ENCODE results near the gene NBPF1.
"Not testable (repeated sequence)": the region's sequence is repeated elsewhere in the genome, so short reads cannot be mapped to it uniquely, and the experiment has no call there.

The NBPF1 gene

DNA sequence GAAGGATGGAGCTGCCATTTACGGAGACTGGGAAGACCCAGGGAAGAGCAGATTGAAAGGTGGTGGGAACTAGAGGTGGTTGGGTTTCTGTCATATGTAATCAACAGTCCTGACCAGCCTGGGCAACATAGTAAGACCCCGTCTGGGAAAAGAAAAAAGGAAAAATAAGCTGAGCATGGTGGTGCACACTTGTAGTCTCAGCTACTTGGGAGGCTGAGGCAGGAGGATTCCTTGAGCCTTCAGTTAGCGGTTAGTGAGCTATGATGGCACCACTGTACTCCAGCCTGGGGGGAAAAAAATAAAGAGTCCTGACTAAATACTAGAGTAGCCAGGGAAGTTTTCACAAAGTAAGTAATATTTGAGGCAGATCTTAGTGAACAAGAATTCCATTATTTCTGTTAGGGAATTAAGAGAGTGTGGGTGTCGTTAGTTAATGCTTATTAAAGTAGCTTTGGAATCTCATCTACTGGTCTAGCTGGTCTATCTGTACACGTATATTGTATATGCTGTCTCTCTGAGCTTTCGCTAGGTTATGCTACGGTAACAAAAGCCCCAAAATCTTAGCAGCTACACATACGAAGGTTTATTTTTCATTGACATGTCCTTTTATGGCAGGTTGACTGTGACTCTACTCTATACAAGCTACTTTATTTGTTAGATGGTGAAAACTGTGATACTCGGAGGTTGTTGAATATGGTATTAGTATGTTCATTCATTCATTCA is 4.4 kb downstream of the NBPF1 start:
- DNase-seq (ENCODE audit: insufficient read length, low spot score), result no peak
- no peak for FAIRE-seq

DNA sequence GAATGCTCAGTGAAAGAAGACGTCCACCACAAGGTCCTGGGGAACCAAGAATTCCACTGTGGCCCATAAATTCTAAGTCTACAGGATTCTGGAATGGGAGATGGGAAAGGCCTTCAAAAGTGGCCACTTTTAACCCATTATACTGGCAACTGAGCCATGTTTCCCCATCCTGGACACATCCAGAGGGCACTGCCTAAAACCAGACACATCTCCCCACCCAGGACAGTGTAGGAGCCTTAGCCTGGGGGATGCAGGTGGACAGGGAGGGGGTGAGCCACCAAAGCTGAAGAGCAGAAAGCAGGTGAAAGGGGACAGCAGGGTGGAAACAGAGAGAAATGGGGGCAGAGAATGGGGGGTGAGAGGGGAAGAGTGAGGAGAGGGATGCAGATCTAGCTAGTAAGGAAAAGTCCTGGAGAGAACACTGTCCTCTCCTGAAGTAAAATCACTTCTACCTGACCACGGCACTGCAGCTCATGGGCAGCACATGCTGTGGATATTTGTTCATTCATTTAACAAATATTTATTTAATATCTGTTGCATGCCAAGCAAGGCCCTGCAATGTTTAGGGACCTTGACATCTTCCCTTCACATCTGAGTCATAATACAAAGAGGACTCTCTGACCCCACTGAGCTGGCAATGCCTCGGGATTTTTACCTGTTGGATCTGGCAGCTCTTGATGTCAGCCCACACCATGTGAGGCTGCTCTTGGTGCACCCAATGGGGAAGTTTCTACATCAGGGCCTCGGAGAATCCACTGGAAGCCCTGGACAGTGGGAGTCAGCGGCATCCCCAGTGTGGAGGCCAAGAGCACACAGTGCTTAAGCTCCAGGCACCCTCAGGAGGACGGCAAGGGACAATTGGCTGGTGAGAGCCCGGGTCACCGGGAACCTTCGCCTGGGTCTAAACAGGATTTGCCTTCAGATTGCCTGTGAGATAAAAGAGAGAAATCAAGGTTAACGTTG is 5.2 kb downstream of the NBPF1 start:
- FAIRE-seq; DNase-seq (ENCODE audit: insufficient read length, low spot score): not testable (repeated sequence)

DNA sequence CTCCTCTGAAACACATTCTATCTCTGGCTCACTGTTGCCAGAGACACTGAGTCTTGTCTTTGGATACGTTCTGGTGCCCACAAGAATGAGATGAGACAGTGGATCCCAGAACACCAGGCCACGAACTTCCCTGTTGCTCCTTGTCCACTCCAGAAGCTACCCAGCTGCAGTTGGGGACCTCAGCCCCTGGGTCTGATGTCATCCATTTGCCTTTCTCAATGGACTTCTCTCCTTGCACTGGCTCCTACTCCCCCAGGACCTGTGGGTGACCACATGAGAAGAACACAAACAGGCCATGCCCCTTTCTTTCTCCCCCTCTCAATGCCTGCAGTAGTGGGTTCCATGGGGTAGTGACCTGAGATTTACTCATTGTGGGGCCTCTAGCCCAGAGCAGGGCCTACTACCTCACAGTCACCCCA is 5.9 kb downstream of the NBPF1 start:
- FAIRE-seq (no peak), DNase-seq (ENCODE audit: insufficient read length, low spot score) (no peak)

DNA sequence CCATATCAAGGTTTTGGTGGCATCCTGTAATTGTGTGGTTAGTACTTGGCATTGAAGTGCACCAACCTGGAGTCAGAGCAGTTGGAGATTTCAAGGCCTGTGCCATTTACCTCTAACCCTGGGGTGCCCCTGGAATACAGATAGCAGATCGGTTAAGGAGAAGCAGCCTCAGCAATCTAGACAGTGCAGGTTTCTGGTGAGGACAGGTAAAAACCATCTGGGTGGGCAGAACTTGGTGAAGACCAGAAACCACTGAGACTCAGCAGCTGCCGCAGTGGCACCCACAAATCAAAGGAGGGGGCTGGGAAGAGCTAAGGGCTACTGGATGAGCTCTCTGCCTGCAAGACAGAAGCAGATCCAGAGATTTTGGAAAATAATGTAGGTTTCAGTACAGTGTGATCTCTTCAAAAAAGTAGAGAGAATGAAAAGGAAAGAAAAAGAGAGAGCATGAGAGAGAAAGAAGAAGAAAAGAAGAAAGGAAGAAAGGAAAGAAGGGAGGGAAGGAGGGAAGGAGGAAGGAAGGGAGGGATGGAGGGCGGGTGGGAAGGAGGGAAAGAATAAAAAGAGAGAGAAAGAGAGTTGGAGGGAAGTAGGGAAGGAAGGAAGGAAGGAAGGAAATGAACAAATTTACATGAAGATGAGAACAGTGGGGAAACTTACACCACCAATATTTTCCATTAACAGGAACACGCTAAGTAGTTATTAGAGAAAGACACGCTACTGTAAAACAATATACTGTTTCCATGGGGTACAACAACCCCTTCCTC is 6.5 kb downstream of the NBPF1 start:
- DNase-seq (ENCODE audit: insufficient read length, low spot score); FAIRE-seq: not testable (repeated sequence)

DNA sequence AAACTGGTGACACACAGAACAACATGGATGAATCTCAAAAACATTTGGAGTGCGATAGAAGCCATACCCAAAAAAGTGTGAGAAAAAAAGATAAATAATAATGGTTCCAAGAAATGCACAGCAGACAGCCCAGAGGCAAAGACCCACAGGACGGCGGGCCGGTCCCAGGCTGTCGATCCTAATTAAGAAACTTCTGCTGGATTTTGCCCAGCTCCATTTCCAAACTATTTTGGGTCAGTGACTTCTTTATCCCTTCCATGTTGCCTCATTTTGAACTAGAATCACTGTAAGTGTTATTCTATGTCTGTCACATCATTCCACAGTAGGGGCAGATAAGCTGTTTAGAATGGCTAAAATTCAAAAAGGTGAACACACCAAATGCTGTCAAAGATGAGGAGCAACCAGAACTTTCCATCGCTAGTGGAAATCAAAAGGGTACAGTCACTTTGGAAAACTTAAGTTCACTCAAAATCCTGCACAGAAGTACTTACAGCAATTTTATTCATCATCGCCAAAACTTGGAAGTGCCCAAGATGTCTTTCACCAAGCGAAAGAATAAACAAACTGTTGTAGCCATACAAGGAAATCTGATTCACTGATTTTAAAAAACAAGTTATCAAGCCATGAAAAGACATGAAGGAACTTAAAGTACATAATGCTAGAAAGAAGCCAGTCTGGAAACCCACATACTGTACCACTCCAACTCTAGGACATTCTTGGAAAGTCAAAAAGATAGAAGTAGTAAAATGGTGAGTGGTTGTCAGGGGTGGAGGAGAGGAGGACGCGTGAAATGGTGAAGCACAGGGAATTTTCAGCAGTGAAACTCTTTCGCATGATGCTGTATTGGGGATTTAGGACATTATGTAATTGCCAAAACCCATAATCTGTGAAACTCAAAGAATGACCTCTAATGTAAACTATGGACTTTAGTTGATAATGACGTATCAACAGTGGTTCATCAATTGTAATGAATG is 7.5 kb downstream of the NBPF1 start:
- FAIRE-seq (no peak), DNase-seq (ENCODE audit: insufficient read length, low spot score) (no peak)

DNA sequence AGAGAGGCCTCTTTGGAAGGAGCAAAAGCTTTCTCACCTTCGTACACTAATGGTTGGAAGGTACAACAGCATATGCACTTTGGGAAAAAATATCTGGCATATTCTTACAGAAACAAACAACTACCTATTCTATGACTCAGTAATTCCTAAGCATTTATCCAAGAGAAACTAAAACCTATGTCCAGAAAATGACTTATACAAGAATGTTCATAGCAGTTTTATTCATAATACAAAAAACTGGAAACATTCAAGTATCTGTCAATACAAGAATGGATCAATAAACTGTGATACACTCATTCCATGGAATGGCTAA is 8.2 kb downstream of the NBPF1 start:
- DNase-seq (ENCODE audit: insufficient read length, low spot score) (no peak), FAIRE-seq (no peak)

DNA sequence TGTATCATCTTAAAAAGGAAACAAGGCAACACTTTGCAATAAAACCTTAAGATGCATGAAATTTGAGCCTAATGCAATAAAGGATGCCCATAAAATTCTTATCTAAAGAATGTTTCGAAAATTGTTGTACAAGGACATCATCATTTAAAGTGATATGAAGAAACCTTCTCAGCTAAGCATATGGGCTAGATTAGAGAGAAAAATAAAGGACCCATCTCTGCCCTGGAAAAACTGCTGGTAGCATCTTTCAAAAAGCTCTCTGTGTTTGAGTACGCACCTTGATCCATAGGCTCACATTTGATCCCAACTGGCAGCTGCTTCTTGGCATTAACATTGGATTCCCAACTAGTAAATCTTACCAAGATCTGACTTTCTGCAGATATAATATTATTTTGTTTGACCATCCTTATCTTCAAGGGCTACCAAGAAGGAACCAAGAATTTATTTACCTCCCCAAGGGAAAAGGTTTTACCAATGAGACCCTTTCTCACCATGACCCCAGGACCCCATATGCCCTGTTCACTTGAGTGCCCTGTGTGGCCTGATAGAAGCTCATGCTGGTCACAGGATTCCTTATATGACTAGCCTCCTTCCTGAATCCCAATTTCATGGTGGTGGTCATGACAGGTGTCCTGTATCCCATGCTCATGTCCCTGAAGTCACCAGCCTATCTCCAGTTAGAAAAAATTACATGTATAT is 8.7 kb downstream of the NBPF1 start:
- FAIRE-seq, result not testable (repeated sequence)

DNA sequence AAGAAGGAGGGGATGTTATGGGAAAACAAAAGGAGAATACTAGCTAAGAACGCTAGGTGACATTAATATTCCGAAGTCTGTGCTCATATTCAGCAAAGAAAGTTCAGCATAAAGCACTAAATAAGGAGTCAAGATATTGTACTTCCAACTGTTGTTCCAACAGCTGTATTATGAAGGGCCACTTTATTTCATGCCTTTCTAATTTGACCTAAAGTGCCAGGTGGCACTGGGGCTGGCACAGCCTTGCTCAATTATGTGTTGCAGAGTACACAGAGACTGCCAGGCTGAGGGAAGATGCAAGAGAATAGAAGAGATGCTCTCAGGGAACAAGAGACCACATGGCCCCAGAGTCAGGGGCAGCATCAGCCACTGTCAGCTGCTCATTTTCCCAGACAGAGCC is 9.7 kb downstream of the NBPF1 start:
- FAIRE-seq; DNase-seq (ENCODE audit: insufficient read length, low spot score): not testable (repeated sequence)

More for the DNA sequence above, 8.7 kb downstream of the NBPF1 start:
- not testable (repeated sequence) for DNase-seq (ENCODE audit: insufficient read length, low spot score)

DNA sequence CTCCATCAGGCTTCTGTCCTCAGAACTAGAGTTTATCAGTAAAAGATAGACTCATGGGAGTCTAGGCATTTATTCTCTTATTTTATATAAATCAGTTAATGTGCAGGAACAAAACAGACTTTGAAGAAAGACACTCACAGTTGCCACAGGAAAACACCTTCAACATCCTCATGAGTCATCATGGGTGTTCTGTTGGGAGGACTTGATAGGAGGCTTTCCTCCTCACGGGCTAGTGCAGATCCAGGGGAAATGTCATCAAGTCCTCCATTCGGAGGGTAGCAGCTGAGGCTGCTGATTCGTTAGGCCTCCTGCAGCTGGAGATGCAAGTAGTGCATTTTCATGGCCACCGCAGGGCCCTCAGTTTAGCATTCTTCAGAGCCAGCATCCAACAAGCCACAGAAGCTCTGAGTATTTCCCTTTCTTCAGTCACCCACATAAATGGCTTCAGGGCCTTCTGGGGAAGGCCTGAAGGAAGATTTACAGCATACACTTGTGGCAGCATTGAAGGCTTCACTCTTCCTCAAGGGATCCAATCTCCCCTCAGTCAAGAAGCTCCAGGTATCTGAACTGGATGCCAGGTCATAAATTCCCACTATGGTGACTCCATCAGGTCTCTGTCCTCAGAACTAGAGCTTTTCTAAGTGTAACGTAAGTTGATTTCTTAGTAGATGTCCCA is 10.9 kb downstream of the NBPF1 start:
- not testable (repeated sequence) for FAIRE-seq; DNase-seq (ENCODE audit: insufficient read length, low spot score)

DNA sequence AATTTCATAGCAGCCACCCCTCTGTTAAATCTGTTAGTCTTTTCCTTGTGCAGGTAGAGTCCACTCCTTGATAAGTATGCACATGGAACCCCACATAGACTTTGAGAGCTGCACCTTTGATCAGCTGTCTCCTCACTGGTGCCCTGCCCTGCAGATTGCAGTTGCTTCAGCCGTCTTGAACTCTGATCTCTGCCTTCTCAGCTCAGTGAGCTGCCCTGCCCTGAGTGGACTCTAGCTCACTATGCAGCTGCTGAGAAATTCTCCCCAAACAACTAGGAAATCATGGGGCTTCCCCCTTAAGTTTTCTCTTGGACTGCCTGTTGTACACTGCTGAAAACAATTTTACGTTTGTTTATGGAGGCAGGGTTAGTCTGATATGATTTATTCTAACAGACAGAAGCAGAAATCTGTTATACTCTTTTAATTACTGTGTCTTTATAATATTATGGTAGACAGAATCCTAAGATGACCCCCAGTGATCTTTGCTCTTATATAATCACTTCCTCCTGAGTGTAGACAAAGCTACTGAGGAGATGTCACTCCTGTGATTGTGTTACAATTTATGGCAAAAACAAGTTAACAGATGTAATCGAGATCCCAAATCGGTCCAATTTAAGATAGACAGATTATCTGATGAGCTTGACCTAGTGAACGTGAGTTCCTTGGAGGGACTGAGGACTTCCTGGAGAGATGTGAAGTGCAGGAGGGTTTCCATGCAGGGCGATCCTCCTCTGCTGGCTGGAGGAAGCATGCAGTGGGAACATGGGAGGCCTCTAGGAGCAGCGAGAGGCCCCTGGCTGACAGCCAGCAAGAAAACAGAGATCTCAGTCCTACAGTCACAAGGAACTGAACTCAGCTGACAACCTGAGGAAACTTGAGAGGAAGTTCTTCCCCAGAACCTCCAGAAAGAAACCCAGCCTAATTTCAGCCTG is 12.2 kb downstream of the NBPF1 start:
- not testable (repeated sequence) for FAIRE-seq; DNase-seq (ENCODE audit: insufficient read length, low spot score)

DNA sequence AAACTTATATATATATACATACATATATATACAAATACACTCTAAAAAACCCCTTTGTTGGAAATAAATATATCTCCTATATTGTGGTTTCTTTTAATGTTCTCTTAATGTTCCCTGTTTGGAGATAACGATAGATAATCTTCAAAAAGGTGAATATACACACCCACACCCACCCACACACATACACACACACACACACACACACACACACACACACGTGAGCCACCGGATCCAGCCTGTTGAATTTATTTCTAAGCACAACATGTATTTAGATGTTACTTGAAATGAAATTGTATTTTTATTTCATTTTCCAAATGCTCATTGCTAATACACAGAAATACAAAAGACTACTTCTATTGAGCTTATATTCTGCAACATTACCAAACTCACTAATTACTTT is 14.0 kb downstream of the NBPF1 start:
- FAIRE-seq; DNase-seq (ENCODE audit: insufficient read length, low spot score): not testable (repeated sequence)

DNA sequence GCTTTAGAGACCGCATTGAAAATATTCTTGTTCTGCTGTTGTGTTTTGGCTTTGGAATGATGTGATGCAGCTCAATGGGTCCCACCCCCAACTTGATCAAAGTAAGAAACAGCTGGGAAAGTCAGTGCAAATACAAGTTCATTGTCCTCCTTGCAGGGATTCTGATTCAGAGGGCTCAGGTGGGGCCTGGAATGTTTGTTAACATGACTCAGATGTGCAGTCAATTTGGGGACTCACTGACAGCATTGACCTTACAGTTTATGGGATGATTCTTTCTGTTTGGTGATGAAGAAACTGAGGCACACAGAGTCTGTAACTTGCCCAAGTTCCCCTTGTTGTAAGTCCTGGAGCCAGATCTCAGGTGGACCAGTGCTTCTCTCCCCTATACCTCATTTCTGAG is 18.1 kb downstream of the NBPF1 start:
- not testable (repeated sequence) for DNase-seq (ENCODE audit: insufficient read length, low spot score); FAIRE-seq

DNA sequence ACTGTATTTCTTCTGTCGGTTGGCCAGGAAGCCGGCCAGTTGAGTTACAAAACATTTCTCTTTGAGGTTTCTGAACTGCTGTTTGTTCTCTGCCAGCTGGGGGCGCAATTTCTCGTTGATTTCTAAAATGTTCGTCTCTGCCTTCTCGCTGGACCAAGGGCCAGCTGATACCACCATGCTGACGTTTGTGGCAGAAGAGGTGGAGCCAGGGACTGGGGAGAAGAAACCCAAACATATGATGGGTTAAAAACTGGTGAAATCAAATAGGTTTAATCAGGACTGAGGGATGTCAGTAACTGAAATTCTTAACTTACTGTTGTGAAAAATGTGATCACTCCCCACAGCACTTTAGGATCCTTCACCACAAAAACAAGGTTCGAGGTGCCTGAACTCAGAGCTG is 21.5 kb downstream of the NBPF1 start:
- not testable (repeated sequence) for FAIRE-seq; DNase-seq (ENCODE audit: insufficient read length, low spot score)

DNA sequence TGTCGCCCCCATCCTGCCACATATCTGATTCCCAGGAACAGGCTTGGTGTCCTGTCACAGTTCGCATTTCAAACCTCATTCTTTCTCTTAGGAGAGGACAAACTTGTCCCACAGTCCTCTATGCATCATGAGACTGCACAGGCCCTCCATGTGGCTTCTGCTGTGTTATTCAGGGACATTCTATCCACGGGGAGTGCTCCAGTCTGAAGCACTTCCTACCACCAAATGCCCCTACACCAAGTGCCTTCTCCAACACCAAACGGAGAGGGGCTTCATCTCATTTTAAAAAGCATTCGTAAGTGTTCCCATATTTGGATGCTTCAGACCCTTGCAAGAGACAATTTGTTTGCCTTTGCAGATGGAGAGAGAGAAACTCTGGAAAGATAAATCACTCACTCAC is 25.3 kb downstream of the NBPF1 start:
- not testable (repeated sequence) for DNase-seq (ENCODE audit: insufficient read length, low spot score); FAIRE-seq

DNA sequence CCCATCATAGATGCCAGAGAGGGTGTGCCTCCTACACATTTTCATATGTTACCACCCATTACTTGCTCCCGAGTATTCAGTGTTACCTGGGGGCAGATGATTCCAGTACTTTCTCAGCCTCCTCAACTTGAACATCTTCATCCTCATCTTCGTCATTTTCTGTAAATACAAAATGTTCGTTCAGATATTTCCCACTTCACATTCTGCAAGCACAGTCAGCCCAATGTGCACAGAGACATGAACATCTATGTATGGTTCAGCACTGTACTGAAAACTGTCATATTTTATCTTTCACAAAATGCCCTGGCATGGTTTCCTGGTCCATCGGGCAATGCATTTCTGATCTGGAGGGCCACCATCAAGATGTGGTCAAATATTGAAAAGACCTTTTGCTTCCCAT is 25.7 kb downstream of the NBPF1 start:
- not testable (repeated sequence) for DNase-seq (ENCODE audit: insufficient read length, low spot score); FAIRE-seq

DNA sequence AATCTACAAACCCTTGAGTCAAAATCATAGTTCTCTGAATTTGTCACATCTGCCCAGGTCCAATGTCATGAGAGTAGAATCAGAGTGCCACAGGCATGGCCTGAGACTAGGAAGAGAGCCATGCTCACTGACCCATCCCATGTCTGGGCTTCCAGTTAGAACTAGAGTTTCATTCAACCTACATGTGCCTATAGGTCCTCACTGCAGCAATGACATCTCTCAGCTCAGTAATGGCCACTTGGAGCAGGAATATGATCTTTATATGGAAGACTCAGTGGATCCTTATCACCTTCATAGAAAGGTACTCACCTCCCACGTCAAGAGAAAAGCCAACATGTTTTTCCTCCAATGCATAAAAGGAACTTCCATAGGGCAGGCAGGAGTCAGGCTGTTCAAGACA is 48.0 kb downstream of the NBPF1 start:
- DNase-seq (ENCODE audit: insufficient read length, low spot score); FAIRE-seq: not testable (repeated sequence)

DNA sequence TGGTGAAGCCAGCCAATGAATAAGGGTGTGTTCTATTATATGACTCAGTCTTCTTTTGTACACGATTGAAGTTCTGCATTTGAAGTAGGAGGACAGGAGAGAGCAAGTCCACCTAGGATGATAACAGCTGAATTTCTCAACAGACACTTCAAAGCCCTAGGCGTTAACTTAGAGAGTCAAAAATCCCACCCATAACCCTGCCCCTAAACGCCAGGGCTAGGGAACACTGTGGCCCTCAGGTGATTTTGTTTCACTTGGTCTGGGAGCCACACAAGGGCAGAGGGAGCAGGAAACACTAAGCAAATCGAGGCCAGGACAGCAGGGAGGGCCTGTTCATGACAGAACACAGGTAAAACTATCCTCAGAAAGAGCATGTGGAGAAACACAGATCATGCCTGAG is 52.3 kb downstream of the NBPF1 start:
- FAIRE-seq, result not testable (repeated sequence)

More for the DNA sequence above, 52.3 kb downstream of the NBPF1 start:
- not testable (repeated sequence) for DNase-seq (ENCODE audit: insufficient read length, low spot score)

Measured in GM19239 (cell line).